ENCODE measurements around the gene CEP170. TPM values are rescaled to one million over a fixed set of nuclear protein-coding genes. Genes with fewer than 3 reads are reported as not detected.
"Not testable (repeated sequence)": the region's sequence is repeated elsewhere in the genome, so short reads cannot be mapped to it uniquely, and the experiment has no call there.

The CEP170 gene
- total RNA-seq, 4 donors from 2014 or later: 10.6 to 37.5 (median 16.6) TPM

DNA sequence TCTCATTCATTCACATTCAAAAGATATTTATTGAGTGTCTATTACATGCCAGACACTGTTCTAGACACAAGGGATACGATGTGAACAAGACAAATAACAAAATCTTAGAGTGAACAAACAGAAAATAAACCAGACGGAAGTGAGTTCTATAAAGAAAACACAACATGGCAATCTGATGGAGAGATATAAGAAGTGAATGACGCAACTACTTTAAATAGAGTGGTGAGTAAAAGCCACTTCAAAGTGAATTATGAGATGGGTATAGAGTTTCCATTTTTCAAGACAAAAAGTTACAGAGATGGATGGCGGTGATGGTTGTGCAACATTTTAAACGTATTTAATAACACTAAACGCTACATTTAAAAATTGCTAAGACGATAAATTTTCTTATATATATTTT, 75.4 kb downstream of the CEP170 start:
- H3K36me3 ChIP-seq: no peaks in the 10 kb centered on the region
- no peak overlapping the region for H3K27ac ChIP-seq
- no peaks in the 10 kb centered on the region for H3K27me3 ChIP-seq
- 80% methylated on average over 7 of the region's 7 CpGs for WGBS
- TF ChIP-seq, protein P1, sequence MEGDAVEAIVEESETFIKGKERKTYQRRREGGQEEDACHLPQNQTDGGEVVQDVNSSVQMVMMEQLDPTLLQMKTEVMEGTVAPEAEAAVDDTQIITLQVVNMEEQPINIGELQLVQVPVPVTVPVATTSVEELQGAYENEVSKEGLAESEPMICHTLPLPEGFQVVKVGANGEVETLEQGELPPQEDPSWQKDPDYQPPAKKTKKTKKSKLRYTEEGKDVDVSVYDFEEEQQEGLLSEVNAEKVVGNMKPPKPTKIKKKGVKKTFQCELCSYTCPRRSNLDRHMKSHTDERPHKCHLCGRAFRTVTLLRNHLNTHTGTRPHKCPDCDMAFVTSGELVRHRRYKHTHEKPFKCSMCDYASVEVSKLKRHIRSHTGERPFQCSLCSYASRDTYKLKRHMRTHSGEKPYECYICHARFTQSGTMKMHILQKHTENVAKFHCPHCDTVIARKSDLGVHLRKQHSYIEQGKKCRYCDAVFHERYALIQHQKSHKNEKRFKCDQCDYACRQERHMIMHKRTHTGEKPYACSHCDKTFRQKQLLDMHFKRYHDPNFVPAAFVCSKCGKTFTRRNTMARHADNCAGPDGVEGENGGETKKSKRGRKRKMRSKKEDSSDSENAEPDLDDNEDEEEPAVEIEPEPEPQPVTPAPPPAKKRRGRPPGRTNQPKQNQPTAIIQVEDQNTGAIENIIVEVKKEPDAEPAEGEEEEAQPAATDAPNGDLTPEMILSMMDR (IDR thresholded peaks at IDR 0.05): no peak
- no peak for TF ChIP-seq POLR2A (IDR thresholded peaks at IDR 0.05)
- no peak for TF ChIP-seq EP300 (IDR thresholded peaks at IDR 0.05)
- TF ChIP-seq POLR2AphosphoS5 (IDR thresholded peaks at IDR 0.05): no peak
- no peaks in the 10 kb centered on the region for H3K4me1 ChIP-seq
- H3K9me3 ChIP-seq: no peaks in the 10 kb centered on the region
- no peak overlapping the region for H3K4me3 ChIP-seq
- DNase-seq (ENCODE audit: low spot score in 2 of 2): no peak

DNA sequence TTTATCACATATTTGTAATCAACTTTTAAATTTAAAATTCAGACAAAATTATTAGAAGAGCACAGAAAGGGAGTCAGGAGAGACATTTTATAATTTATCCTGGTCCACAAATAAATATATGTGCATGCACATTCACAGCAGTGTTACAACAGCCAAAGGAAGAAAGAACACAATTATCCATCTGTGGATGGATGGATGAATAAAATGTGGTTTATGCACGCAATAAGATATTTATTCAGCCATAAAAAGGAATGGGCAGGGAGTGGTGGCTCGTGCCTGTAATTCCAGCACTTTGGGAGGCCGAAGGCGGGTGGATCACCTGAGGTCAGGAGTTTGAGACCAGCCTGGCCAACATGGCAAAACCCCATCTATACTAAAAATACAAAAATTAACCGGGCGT, 77.3 kb downstream of the CEP170 start:
- not testable (repeated sequence) for H3K27ac ChIP-seq; H3K27me3 ChIP-seq; DNase-seq (ENCODE audit: low spot score in 2 of 2); H3K9me3 ChIP-seq; H3K4me3 ChIP-seq; H3K36me3 ChIP-seq; H3K4me1 ChIP-seq
- 94% methylated on average over 6 of the region's 6 CpGs for WGBS

DNA sequence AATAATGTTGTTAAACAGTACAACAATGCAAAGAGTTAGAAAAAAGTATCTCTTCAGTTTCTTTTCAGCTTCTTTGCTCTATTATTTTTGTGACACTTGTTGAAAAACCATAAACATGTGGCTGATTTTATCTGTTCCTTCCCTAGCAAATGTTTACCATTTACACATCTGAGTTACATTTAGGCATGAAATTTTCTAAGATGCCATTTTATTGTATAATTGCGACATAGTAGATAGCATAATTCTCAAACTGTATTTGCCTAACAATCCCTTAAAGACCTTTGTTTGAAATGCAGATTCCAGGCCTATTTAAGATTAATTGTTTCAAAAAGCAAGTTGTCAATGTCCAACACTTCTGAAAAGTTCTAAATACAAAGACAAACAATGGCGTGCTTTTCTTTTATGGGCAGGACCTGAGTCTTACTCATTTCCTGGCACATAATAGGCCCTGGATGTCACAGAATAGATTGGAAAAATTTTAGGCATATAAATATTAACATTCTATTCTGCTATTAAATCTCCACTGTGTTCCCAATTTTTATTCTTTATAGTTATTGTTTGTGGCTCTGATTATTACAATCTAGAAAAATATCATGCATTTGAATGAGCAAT, 81.2 kb downstream of the CEP170 start:
- H3K9me3 ChIP-seq; DNase-seq (ENCODE audit: low spot score in 2 of 2); H3K27me3 ChIP-seq; H3K4me1 ChIP-seq; H3K36me3 ChIP-seq; H3K4me3 ChIP-seq; H3K27ac ChIP-seq: not testable (repeated sequence)
- 82% methylated on average over 2 of the region's 2 CpGs for WGBS

DNA sequence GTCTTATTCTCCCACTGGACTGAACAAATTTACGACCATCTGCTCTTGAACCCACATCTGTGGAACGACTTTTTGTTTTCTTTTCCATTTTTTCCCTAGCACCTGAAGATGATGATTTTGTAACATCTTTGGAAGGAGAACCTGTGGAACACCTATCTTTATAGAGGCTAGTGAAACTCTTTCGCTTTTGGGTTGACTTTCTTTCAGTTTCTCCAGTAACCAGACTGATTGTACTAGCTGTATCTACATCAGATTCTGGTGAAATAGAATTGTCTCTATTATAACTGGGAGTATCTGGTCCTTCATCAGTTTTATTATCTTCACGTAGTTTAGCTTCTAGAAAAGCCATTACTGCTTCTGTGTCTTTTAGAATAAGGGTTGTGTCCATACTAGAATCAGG, 90.2 kb downstream of the CEP170 start:
- not testable (repeated sequence) for H3K27ac ChIP-seq; H3K4me3 ChIP-seq; DNase-seq (ENCODE audit: low spot score in 2 of 2); H3K36me3 ChIP-seq; H3K27me3 ChIP-seq; H3K4me1 ChIP-seq; H3K9me3 ChIP-seq
- WGBS: 94% methylated on average over 3 of the region's 4 CpGs

DNA sequence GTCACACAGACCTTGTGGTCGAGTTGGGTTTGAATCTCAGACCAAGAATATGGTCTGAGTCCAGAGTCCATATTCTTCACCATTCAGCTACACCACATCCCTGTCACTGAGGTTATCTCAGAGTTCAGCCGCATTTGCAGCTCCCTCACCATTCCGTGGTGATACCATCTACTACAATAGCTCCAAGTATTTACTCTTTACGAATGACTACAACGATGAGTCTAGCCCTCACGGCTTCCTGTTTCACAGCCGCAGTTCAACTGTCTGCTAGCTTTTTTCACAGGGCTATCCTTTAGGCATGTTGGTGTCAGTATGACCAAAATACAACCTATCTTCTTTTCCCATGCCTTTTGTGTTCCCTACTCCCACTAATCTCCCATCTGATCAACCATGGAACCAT, 104.2 kb downstream of the CEP170 start:
- not testable (repeated sequence) for H3K4me3 ChIP-seq; H3K9me3 ChIP-seq; H3K36me3 ChIP-seq; DNase-seq (ENCODE audit: low spot score in 2 of 2); H3K27me3 ChIP-seq; H3K27ac ChIP-seq; H3K4me1 ChIP-seq
- 95% methylated on average over 7 of the region's 7 CpGs for WGBS

DNA sequence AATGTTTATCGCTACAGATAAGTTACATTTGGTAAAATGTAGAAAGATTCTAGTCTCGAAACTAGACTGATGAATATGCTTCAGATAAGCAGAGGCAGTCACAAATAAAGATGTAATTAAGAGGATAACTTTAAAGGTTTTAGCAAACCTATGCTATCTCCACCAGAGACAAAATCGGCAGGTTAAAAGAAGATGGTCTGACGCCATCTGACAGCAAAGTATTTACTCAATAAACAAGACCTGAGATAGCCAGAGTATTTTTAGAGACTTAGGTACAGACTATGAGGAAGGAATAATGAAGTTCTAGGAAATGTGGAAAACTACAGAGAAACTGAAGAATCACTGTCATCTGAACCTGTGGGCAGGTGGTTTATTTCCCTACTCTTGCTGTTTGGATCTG, 106.0 kb downstream of the CEP170 start:
- H3K36me3 ChIP-seq; H3K9me3 ChIP-seq; DNase-seq (ENCODE audit: low spot score in 2 of 2); H3K27ac ChIP-seq; H3K4me1 ChIP-seq; H3K4me3 ChIP-seq; H3K27me3 ChIP-seq: not testable (repeated sequence)
- WGBS: 96% methylated on average over 4 of the region's 4 CpGs

DNA sequence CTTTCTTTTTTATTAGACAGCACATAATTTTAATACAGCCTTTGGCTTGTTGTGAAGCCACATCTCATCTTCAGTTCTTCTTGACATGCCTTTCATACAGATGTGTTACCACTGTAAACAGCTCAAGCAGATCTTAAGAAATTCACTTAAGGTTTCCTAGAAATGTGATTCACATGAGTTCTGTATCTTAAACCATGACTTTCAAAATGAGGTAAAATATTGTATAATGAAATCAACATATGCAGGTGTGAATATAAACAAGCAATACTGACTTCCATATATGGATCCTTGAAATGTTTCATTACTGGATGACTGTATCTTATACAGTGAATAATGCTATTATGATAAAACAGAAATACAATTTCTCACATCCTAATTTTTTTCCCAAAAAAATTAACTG, 107.7 kb downstream of the CEP170 start:
- H3K4me3 ChIP-seq; H3K9me3 ChIP-seq; DNase-seq (ENCODE audit: low spot score in 2 of 2); H3K27ac ChIP-seq; H3K36me3 ChIP-seq; H3K27me3 ChIP-seq; H3K4me1 ChIP-seq: not testable (repeated sequence)

DNA sequence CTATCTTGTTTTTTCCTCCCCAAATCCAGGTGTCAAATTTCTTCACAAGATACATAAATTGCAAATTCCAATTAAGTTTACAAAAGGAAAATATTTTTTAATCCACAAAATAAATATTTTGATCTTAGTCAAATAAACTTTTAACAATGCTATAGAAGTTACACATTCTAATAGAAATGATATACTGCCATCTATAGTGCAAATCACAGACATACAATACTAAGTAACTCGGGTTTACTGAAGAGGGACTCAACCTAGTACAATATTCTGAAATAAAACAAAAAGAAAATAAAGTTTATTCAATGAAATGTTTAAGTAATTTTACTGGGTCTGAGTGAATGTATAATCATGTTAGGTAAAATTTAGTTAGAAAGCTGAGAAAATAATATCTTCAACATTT, 114.6 kb downstream of the CEP170 start:
- DNase-seq (ENCODE audit: low spot score in 2 of 2); H3K27me3 ChIP-seq; H3K9me3 ChIP-seq; H3K4me1 ChIP-seq; H3K27ac ChIP-seq; H3K4me3 ChIP-seq: not testable (repeated sequence)
- H3K36me3 ChIP-seq: peaks cover 17% of the 10 kb centered on the region
- WGBS: 64% methylated on average over 1 of the region's 1 CpG

DNA sequence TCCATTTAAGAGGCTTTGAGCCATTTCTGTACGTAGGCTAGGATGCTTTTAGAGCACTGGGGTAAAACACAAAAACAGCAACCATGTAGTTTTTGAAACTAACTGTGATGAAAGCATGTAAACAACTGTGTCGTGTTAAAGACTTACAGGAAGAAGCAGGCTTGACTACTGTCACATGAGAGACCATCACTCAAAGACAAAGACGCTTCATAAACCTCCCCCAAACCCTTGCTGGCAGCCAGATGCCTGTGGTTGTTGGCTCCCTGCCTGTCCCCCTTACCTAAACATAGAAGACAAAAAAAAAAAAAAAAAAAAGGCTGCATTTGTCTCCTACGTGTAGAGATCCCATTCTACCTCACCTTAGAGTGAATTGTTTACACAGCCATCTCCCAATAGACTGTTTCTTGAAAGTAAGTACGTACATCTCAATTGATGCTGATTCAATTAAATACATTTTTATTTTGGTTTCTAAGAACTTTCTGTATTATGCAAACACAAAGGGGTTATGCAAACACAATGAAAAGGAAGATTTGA, 132.1 kb downstream of the CEP170 start:
- not testable (repeated sequence) for DNase-seq (ENCODE audit: low spot score in 2 of 2); H3K4me1 ChIP-seq; H3K9me3 ChIP-seq; H3K27ac ChIP-seq; H3K4me3 ChIP-seq; H3K27me3 ChIP-seq
- WGBS: 64% methylated on average over 5 of the region's 5 CpGs
- peaks cover 13% of the 10 kb centered on the region for H3K36me3 ChIP-seq

DNA sequence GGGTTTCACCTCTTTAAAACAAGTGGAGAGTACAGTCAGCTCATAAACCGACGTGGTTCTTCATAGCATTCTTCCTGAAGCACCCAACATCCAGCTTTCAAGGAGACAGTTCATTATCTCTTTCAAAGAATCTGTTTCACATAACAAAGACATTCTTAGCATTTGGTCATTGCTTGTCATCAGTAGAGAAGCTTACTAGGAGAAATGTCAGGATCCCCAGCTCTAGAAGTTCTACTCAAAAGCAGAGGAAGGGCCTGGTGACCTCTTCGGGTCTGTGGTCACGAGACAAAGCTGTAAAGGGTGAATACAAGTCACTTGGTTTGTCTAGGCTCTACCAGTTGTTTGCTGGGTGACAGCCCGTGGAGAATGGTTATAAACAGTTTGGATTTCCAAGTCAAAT, 133.1 kb downstream of the CEP170 start:
- not testable (repeated sequence) for H3K4me3 ChIP-seq; H3K36me3 ChIP-seq; H3K9me3 ChIP-seq; H3K27ac ChIP-seq; H3K4me1 ChIP-seq; DNase-seq (ENCODE audit: low spot score in 2 of 2); H3K27me3 ChIP-seq
- 76% methylated on average over 4 of the region's 5 CpGs for WGBS

DNA sequence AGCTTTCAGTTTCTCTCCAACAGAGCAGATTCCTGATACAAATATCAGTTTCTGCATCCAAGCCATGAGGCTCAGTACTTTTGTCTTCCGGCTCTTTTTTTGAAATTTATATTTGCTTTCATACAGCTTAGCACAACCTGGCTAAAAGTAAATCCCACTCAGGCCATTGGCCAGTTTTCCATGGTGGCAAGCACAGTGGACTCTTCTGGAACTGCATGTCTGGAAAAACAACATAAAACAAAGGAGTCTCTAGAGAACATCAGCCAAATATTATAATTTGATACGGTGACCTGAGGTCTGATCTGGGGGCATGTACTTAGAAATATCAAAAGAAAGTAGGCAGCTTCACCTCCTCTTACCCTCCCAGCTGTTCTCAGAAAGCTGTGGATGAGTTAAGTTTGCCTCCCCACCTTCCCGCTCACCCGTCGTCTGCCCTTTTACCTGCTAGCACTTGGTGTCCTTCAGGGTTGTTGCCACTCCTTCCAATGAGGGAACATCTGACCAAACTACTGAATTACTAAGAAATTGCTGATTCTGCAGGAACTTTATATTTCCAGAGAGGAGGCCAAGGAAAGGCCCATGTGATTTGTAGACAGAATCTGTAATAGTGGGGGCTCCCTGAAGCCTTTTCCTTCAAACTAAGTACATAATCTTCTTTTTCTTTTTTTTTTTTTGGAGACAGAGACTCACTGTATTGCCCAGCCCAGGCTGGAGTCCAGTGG, 136.3 kb downstream of the CEP170 start:
- H3K36me3 ChIP-seq; H3K27me3 ChIP-seq; H3K4me3 ChIP-seq; H3K9me3 ChIP-seq; DNase-seq (ENCODE audit: low spot score in 2 of 2); H3K4me1 ChIP-seq; H3K27ac ChIP-seq: not testable (repeated sequence)
- 93% methylated on average over 5 of the region's 5 CpGs for WGBS

DNA sequence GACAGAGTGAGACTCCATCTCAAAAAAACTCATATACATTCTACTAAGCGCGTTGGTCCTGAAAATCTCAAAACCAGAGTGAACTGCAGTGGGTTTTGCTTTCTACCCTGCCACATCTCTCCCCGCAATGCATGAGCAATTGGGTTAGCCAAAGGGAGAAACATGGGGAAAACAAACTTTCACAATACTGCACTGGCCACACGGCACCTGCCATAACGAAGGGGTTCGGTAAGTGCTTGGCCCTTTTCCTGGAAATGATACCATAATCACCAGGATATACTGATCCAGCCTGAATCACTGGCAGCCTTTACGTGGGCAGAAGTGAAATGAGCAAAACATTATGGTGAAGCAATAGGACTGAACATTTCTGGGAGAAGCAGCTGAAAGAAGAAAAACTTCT, 138.9 kb downstream of the CEP170 start:
- not testable (repeated sequence) for H3K4me3 ChIP-seq; H3K27ac ChIP-seq; H3K36me3 ChIP-seq; H3K9me3 ChIP-seq; H3K27me3 ChIP-seq; H3K4me1 ChIP-seq; DNase-seq (ENCODE audit: low spot score in 2 of 2)
- 85% methylated on average over 7 of the region's 7 CpGs for WGBS

DNA sequence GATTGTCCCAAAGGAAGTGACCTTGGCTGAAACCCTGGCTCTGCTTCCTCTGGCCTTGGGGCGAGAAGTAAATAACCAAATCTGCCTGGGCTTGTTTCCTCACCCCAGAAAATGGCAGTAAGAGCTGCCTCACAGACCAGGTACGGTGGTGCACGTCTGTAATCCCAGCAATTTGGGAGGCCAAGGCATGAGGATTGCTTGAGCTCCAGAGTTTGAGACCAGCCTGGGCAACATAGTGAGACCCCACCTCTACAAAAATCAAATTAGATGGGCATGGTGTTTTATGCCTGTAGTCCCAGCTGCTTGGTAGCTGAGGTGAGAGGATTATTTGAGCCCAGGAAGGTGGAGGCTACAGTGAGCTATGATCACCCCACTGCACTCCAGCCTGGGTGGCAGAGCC, 140.3 kb downstream of the CEP170 start:
- not testable (repeated sequence) for H3K4me3 ChIP-seq; H3K27me3 ChIP-seq; H3K27ac ChIP-seq; DNase-seq (ENCODE audit: low spot score in 2 of 2); H3K36me3 ChIP-seq; H3K4me1 ChIP-seq; H3K9me3 ChIP-seq
- 55% methylated on average over 2 of the region's 3 CpGs for WGBS
